HG03460 (cell line): Measurements from ENCODE around the gene ATP6AP1.

ENCODE experiments used
- ATAC-seq: cut with Tn5 transposase; IDR thresholded peaks from one replicate; pipeline ENCODE4 v1.9.1; 2021; ENCODE audit not compliant: unreplicated experiment

The ATP6AP1 gene

GRCh38 chrX:154470914-154471568, 42.6 kb downstream of the ATP6AP1 start:
- ATAC-seq: no peak

GRCh38 chrX:154471839-154472684, 43.6 kb downstream of the ATP6AP1 start:
- no peak for ATAC-seq

GRCh38 chrX:154472685-154473632, 44.5 kb downstream of the ATP6AP1 start:
- no peak for ATAC-seq

- ATAC-seq: no peak
Observed at GRCh38 chrX:154473683-154474082, 45.2 kb downstream of the ATP6AP1 start.

GRCh38 chrX:154476821-154477220, 48.3 kb downstream of the ATP6AP1 start:
- no peak for ATAC-seq

GRCh38 chrX:154477891-154478477, 49.5 kb downstream of the ATP6AP1 start:
- ATAC-seq: no peak

- peak; percentile 87 for ATAC-seq
Observed at GRCh38 chrX:154478728-154479622, 50.5 kb downstream of the ATP6AP1 start, which contains the start of gene LAGE3. Gene LAGE3, minus strand, starts transcription at chrX:154479281. Its CDS starts 366 bp downstream, at chrX:154478915.

- no peak for ATAC-seq
Observed at GRCh38 chrX:154481195-154481594, 52.7 kb downstream of the ATP6AP1 start.

- no peak for ATAC-seq
Observed at GRCh38 chrX:154481911-154482601, 53.6 kb downstream of the ATP6AP1 start.

GRCh38 chrX:154482786-154483185, 54.3 kb downstream of the ATP6AP1 start:
- ATAC-seq: no peak

GRCh38 chrX:154483325-154483724, 54.8 kb downstream of the ATP6AP1 start:
- no peak for ATAC-seq

- ATAC-seq: no peak
Observed at GRCh38 chrX:154484255-154485149, 56.0 kb downstream of the ATP6AP1 start.

GRCh38 chrX:154485150-154486051, 56.9 kb downstream of the ATP6AP1 start:
- no peak for ATAC-seq

GRCh38 chrX:154486052-154486395, 57.5 kb downstream of the ATP6AP1 start:
- no peak for ATAC-seq
